ENCODE measurements around the gene EFNA1.

The EFNA1 gene

DNA sequence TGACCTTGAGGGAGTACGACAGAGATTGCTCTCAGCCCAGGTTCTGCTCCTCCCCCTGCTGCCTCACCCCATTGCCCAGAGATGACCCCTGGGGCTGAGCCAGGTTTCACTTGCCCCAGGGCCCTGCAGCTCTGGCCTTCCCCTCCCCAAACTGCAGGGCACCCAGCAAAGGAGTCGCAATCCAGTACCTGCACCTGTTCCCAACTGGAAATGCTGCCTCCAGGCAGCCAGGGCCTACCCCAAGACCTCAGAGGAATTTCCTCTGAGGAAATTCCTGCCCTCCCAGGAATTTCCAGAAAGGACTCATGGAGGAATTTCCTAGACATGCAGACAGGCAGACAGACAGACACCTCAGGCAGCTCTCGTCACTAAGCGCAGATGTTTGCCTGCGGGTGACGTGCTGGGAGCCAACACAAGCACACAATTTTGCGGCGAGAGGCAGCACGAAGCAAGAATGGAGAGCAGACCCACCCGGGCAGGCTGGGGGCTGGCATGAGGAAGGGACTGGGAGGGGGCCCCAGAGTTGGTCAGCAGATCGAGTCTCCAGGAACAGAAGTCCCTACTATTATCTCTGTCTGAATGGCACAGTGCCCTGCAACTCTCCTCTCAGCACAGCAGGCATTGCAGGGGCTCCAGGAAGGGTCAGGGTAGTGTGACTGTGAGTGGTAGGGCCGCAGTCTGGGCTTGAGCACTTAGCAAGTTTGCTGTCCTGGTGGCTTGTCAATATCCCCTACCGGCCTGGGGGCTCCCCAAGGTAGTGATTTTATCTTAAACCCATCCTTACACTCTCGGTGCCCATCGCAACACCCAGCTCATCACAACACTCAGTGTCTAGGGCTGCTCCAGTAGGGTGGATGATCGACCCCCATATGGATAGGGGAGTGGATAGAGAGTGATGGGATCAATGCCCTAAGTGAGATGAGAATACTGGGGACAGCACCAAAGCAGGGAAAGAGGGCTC lies 2.9 kb upstream of the EFNA1 start:
- no peak for DNase-seq (ENCODE audit: low spot score)

DNA sequence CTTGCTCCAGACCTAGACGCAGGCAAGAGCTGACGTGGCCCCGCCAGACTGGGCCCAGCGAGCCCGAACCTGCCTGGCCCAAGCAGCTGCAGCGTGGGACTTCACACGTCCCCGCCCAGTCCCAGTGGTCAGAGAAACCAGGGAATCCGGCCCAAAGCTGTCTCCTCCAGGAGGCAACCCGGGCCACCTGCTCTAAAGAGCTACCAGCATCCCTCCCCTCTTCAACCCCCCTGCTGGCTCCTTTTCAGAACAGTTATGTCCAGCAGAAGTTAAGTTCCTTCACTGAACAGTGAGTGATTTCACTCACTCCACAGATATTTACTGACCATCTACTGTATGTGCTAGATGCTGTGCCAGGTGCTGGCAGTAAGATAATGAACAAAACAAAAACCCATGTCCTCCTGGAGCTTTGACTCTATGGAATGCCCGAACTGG lies 2.1 kb upstream of the EFNA1 start:
- no peak for DNase-seq (ENCODE audit: low spot score)

DNA sequence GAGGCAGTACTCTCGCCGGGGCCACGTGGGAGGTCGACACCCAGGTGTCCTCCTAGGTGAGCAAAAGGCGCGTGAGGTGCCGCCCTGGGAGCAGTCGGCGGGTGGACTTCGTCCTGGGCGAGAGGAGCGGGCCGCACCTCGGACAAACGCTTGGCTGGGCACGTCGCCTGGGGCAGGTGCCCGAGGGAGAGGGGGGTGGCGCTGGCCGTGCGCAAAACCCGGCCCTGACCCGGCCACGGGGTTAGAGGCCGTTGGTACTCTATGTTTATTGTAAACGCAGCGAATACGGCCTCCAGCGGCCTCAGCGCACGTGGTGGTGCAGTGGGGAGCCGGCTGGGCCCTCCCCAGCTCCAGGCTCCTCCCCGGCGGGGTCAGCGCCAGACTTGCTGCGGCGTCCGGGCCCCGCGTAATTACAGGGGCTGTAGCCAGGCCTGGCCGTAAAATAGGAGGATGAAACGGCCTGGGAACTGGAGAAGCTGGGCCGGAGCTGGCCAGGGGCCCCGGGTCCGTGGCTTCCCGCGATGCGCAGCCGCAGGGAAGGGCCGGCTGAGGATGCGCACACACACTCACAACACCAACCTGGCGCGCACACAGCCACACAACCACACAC lies 1.6 kb upstream of the EFNA1 start:
- DNase-seq (ENCODE audit: low spot score), result peak; percentile 89

DNA sequence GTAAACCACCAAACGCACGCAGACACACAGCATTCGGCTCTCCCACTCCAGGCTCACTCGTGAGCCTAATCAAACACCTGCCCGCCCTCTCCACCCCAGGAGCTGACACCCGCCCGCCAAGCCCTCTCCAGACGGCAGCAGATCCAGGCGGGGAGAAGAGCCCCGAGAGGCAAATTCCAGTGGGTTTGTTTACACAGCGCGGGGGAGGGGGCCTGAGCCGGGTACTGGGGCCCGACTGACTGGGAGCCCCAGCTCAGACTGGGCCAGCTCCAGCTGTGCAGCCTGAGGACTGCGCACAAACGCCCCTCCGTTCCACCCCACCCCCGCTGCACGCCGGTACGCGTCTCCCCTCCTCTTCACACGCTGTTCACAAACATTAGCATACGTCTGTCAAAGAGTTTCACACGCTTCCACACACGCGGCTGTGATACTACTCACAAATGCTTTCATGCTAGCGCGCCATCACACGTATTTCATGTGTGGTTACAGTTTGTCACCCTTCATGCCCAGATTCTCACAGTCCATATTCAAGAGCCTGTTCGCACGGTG lies 1.0 kb upstream of the EFNA1 start:
- peak; percentile 81 for DNase-seq (ENCODE audit: low spot score)

DNA sequence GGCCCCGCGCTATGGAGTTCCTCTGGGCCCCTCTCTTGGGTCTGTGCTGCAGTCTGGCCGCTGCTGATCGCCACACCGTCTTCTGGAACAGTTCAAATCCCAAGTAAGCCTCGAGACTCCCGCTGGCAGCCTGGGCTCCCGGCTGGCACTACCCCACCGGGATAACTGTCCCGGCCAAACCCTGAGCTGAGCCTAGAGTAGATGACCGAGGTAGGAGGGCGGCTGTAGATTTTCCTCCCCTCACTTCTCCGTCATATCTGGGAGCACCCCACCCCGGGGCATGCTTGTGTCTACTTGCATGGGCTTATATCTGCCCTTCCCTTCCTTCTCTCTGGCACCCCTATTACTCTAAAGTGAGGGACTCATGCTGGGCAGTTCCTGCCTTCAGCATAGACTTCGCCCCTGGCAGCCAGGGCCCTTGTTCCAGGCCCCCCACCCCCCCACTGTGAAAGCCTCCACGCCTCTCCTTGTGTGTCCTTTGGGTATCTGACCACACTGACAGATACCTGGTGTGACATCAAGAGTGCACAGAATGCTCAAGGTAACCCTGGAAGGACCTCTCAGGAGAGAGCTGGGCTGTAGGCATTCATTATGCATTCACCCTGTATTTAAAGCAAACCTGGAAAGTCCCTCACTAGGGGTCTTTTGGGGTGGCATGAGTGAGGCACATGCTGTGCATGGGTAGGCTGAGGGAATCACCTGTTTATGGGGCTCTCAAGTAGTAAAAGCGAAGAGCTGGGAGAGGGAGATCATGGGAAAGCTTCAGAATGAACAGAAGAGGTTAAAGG lies 485 bp downstream of the EFNA1 start:
- no peak for DNase-seq (ENCODE audit: low spot score)

DNA sequence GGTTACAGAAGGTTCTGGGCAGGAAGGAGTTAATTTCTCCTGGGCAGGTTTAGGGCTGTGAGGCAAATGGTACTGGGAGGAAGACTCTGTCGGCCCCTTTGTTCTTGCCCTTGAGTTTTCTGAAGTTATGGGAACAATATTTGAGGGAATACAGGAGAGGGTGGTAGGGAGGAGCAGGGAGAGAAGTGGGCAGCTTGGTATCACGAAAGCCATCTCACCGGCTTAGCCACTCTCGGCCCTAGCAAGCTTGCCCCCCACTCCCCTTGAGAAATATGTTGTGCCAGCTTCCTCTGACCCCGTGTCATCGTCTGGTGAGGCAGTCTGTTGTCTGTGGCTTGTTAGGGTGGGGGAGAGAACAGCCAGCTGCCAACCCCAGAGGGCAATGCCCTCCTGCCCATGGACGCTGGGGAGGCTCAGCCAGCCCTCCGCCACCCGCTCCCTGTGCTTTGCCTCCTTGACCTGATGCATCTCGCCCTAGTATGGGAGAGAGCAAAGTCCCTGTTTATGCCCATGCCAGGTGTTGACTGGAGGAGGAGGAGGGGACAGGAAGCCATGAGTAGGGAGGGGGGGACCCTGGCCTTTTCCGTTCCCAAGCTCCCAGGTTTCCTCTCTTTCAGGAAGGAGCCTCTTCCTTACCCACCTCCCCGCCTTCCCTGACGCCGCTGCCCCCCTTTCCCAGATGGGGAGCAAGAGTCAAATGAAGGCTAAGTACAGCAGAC lies 1.2 kb downstream of the EFNA1 start:
- peak; percentile 69 for DNase-seq (ENCODE audit: low spot score)

DNA sequence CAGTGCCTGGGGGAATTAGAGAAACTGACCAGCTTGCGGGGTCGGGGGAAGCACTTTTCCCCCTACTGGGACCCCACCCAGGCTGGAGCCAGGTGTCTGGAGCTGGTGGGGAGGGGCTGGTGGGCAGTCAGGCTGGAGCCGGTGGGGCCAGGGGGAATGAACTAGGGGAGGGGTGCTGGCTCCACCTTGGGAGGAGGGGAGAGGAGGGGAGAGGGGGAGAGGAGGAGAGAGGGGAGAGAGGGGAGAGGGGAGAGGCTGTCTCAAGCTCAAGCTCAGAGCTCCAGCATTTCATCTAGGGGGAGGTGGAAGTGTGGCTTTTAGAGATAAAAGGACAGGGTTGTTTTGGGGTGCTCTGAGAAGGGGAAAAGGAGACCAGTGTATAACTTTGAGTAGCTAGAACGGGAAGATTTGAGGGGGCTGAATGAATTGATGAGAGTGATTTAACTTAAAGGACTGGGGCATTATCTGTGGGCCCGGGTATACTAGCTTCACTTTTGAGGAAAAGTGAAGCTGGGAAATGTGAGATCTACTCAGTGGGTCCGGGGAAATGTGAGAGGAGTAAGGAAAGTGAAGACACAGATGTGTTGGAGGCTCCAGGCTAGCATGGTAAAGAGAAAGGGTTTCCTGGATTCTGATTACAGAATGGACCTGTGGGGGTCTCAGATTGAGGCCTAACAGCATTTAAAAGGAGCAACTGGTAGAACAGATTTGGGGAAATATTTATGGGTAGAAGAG lies 2.8 kb downstream of the EFNA1 start:
- no peak for DNase-seq (ENCODE audit: low spot score)

DNA sequence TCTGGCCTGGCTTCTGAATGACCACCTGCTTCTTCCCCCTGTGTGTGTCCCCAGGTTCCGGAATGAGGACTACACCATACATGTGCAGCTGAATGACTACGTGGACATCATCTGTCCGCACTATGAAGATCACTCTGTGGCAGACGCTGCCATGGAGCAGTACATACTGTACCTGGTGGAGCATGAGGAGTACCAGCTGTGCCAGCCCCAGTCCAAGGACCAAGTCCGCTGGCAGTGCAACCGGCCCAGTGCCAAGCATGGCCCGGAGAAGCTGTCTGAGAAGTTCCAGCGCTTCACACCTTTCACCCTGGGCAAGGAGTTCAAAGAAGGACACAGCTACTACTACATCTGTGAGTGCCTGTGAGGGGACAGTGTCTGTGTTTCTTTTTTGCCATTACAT lies 3.6 kb downstream of the EFNA1 start:
- no peak for DNase-seq (ENCODE audit: low spot score)

DNA sequence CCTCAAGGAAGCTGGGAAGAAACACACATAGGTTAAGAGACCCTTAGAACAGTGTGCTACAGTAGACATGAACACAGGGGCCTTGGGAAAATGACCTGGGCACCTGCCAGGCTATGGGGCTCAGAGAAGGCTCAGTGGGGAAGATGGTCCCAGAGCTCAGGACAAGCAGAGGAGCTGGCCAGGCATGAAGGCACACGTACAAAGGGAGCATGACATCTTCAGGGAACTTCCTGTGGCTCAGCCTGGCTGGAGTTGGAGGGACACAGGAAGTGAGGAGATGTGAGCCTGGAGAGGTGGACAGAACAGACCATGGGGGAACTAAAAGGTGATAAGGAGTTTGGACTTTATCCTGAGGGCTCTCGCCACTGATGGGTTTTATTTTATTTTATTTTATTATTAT lies 4.2 kb downstream of the EFNA1 start:
- DNase-seq (ENCODE audit: low spot score), result no peak

DNA sequence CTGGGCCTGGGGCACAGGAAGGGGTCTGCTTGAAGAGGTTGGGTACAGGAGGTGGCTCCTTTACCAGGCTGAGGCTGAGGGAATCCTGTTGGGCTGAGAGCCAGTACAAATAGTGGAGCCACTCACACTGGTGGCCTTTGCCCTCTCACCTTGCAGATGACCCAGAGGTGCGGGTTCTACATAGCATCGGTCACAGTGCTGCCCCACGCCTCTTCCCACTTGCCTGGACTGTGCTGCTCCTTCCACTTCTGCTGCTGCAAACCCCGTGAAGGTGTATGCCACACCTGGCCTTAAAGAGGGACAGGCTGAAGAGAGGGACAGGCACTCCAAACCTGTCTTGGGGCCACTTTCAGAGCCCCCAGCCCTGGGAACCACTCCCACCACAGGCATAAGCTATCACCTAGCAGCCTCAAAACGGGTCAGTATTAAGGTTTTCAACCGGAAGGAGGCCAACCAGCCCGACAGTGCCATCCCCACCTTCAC lies 6.2 kb downstream of the EFNA1 start:
- DNase-seq (ENCODE audit: low spot score), result no peak

DNA sequence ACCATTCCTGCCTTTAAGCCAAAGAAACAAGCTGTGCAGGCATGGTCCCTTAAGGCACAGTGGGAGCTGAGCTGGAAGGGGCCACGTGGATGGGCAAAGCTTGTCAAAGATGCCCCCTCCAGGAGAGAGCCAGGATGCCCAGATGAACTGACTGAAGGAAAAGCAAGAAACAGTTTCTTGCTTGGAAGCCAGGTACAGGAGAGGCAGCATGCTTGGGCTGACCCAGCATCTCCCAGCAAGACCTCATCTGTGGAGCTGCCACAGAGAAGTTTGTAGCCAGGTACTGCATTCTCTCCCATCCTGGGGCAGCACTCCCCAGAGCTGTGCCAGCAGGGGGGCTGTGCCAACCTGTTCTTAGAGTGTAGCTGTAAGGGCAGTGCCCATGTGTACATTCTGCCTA lies 6.6 kb downstream of the EFNA1 start:
- no peak for DNase-seq (ENCODE audit: low spot score)

DNA sequence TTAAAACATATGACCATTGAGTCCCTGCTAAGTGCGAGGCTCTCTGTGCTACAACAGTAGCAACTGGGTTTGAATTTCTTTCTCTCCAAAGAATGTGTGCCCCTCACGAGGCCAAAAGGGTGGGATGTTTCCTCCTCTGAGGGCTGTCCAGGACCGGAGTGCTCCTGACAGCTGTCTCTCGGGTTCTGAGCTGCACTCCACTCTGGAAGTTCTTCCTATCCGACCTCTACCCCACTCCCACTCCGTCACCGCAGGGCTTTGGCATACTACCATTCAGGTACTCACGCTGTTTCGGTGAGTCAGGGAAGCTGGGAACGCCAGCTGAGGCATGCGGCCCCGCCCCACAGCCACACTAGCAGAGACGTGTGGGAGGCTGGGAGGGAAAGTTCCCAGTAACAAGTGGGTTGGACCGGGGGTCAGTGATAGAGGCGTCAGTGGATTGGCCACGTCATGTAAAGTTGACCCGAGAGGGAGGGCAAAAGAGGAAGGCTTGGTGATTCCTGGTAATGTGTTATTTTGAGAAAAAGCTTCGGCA lies 7.3 kb downstream of the EFNA1 start:
- peak; percentile 74 for DNase-seq (ENCODE audit: low spot score)

DNA sequence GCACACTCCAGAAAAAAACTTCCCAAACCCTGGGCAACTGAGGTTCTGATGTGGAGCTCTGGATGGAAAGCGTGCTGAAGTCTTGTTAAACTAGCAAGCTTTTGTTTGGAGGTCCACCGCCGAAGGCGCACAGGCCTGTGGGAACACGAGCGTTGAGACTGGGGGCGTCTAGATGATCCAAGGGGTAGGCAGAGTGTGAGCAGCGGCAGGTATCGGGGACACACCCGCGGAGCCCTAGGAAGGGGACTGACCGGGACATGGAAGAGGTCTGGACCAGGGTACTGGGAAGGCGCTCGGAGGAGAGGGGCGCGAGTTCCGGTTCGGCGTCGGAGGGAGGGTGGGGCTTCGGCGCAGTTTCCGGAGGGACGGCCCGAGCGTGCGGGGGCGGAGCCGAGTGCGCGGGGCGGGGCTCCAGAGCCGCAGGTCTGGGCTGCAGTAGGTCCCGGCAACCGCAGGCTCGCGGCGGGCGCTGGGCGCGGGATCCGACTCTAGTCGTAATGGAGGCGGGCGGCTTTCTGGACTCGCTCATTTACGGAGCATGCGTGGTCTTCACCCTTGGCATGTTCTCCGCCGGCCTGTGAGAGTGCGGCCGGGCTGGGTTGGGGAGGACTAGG lies 7.8 kb downstream of the EFNA1 start, which contains the start of gene SLC50A1:
Gene SLC50A1, plus strand, starts transcription at position 438 of the 614 bp plus-strand sequence. Its CDS starts 60 bp downstream, at position 498.
- peak; percentile 91 for DNase-seq (ENCODE audit: low spot score)

DNA sequence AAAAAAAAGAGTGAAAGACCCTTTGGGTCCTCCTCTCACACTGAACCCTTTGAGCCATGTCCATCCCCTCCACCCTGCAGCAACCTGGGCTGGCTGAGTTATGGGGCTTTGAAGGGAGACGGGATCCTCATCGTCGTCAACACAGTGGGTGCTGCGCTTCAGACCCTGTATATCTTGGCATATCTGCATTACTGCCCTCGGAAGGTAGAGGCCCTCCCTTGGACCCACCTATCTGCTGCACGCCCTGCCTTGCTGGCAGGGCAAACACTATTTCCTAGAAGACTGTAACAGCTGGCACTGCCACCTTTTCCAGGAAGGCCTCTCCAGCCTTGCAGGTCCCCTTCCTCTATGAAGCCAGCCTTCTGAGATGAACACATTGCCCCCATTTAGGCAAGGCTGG lies 9.1 kb downstream of the EFNA1 start:
- DNase-seq (ENCODE audit: low spot score), result no peak

DNA sequence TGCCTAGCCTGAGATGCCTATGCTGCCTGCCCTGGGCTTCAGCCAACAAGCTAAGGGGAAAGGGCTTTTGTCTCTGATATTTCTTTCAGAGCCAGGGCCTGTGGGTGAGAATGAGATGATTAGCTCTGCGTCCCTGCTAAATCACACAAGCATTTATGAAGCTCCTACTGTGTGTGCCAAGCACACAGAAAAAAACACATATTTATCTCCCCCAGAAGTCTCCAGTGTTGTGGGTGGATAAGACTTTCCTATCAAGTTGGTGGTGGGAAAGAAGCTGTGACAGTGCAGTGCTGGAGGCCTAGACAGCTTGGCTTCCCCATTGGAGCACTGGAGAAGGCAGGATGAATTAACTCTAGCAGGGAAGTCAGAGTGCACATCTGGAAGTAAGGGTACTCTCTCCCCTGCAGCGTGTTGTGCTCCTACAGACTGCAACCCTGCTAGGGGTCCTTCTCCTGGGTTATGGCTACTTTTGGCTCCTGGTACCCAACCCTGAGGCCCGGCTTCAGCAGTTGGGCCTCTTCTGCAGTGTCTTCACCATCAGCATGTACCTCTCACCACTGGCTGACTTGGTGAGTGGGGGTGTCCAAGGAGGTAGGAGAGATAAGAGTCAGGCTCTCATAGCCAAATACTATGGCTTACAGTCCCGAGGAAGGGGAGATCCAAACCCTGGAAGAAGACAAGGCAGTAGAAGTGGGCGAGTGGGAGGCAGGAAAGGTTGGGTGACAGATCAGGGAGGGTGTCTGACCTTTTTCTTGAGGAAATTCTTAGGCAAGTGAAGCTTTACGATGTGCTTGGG lies 9.7 kb downstream of the EFNA1 start:
- no peak for DNase-seq (ENCODE audit: low spot score)

DNA sequence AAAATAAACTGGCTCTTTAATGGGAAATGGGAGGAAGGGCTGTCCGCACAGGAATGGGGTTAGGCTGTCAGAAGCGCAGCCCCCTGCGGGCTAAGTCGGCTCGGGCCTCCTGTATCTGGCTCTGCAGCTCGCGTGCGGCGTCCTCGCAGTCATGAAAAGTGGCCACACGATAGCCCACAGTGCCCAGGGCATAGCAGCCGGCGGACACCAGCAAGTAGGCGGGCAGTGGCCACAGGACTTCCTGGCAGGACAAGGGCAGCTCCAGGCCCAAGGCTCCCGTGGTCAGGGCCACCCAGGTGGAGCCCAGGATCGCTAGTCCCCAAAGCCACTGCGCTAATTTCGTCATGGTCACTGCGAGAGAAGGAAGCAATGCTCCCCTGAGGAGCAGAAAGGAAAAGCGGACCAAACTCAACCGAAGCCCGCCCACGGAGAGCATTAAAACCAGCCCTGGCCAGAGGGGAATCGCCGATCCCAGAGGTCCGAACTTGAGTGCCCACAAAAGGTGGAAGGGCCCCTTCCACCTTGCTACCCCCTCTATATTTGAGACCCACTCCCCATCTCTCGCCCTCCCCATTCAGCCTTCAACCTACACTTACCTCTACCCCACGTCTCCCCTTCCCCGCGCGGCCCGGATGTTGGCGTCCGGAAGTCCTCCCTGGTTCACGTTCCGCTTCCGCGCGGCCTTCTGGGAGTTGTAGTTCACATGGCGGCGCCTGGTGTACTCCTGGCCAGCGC lies 12.4 kb downstream of the EFNA1 start, which contains the start of gene DPM3:
Gene DPM3, minus strand, starts transcription at position 637 of the 735 bp plus-strand sequence. Its CDS starts 291 bp downstream, at position 346.
- peak; percentile 91 for DNase-seq (ENCODE audit: low spot score)

DNA sequence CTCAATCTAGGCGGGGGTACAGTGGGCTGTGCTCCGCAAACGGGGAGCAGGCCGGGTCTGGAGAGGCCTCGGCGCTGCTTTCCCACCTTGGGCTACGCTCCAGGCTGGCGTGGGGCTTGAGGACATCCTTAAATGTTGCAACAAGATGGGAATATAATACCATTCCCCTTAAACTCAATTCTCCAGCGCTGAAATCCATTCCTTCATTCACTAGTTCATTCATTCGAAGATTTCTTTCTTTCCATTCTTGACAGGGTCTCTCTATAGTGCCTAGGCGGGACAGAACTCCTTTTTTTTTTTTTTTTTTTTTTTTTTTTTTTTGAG lies 12.9 kb downstream of the EFNA1 start:
- DNase-seq (ENCODE audit: low spot score), result no peak

DNA sequence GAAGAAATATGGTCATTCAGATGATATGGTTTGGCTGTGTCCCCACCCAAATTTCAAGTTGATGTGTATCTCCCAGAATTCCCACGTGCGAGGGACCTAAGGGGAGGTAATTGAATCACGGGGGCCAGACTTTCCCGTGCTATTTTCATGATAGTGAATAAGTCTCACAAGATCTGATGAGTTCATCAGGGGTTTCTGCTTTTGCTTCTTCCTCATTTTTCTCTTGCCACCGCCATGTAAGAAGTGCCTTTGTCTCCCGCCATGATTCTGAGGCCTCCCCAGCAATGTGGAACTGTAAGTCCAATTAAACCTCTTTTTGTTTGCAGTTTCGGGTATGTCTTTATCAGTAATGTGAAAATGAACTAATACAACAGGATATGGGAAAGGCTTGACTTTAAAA lies 14.1 kb downstream of the EFNA1 start:
- no peak for DNase-seq (ENCODE audit: low spot score)
